ENCODE data around the gene QPCT.

QPCT gene

DNA sequence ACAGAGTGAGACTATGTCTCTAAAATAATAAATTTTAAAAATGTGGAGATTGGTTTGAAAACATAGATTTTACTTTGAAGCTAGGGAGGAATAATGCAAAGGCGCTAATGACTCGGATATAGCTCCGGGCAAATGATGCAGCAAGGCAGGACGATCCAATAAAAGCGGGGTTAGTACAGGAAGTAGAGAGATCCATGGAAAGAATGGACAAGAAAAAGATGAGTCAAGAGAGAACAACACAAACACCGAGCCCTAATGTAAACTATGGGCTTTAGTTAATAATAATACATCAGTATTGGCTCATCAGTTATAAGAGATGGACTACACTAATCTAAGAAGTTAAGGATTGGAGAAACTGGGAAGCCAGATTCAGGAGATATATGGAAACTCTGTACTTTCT, 74.5 kb downstream of the QPCT start:
- in situ Hi-C loops (cut with MboI; ENCODE audit: low pct_unique_long_range_greater_than_20kb, low sequenced_read_pairs, unreplicated experiment), result no loop called here
- TF ChIP-seq, protein P1, sequence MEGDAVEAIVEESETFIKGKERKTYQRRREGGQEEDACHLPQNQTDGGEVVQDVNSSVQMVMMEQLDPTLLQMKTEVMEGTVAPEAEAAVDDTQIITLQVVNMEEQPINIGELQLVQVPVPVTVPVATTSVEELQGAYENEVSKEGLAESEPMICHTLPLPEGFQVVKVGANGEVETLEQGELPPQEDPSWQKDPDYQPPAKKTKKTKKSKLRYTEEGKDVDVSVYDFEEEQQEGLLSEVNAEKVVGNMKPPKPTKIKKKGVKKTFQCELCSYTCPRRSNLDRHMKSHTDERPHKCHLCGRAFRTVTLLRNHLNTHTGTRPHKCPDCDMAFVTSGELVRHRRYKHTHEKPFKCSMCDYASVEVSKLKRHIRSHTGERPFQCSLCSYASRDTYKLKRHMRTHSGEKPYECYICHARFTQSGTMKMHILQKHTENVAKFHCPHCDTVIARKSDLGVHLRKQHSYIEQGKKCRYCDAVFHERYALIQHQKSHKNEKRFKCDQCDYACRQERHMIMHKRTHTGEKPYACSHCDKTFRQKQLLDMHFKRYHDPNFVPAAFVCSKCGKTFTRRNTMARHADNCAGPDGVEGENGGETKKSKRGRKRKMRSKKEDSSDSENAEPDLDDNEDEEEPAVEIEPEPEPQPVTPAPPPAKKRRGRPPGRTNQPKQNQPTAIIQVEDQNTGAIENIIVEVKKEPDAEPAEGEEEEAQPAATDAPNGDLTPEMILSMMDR (IDR thresholded peaks at IDR 0.05; ENCODE audit: extremely low read depth, insufficient read depth, missing control alignments), result no peak
- DNase-seq (ENCODE audit: low spot score), result no peak

DNA sequence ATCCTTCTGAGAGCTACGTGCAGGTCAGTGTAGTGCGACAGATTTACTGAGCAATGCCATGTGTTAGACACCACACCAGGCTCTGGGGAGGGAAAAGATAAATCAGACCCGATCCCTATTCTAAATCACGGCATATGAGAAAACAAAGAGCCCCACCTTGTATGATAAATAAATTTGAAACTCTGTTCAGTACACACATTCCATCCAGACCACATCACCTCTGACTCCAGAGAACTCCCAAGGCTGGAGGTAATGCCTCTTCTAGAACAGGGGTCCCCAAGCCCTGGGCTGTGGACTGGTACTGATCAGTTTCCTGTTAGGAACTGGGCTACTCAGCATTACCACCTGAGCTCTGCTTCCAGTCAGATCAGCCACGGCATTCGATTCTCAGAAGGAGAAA, 77.3 kb downstream of the QPCT start:
- in situ Hi-C loops (cut with MboI; ENCODE audit: low pct_unique_long_range_greater_than_20kb, low sequenced_read_pairs, unreplicated experiment), result no loop called here
- no peak for DNase-seq (ENCODE audit: low spot score)
- TF ChIP-seq, protein P1 (IDR thresholded peaks at IDR 0.05; ENCODE audit: extremely low read depth, insufficient read depth, missing control alignments), result no peak

DNA sequence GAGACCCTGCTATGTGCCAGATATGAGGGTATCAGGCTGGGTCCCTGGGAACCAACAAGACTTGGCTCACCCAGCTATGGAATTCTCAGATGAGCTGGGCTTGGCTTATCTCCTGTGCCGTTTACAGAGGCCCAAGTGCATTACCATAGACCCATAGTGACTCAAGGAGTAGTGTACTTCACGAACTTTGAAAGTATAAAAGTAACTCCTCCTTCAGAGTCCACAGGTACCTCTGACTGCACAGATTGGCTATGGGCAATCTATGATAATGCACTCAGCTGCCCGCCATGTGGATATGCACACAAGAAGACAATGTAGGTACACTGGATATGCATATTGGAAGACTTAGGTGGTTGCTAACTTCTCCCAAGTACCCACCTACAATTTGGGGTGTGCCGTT, 78.4 kb downstream of the QPCT start:
- DNase-seq (ENCODE audit: low spot score), result no peak
- in situ Hi-C loops (cut with MboI; ENCODE audit: low pct_unique_long_range_greater_than_20kb, low sequenced_read_pairs, unreplicated experiment), result no loop called here
- TF ChIP-seq, protein P1 (IDR thresholded peaks at IDR 0.05; ENCODE audit: extremely low read depth, insufficient read depth, missing control alignments), result no peak

All from GM13977 (cell line).